Smooth muscle cell (in vitro differentiated cells): ENCODE measurements around the gene PDSS2. TPM values are rescaled to one million over a fixed set of nuclear protein-coding genes. Genes with fewer than 3 reads are reported as not detected.

Source experiments
- DNase-seq: peaks from one replicate; lab custom pipeline; 2025; ENCODE audit not compliant: unreplicated experiment; lab: John Stamatoyannopoulos, UW
- H2AFZ ChIP-seq: fragments of 200-600 bp; sonication (generic); 2 replicates; pipeline ENCODE4 v1.6.0; 2016; ENCODE audit warnings: antibody characterized with exemption, low read depth, mild to moderate bottlenecking
- H3F3A ChIP-seq: fragments of 200-600 bp; sonication (generic); 2 replicates; pipeline ENCODE4 v1.6.0; 2017; ENCODE audit warnings: antibody characterized with exemption, low read depth
- H3K27ac ChIP-seq: fragments of 200-600 bp; sonication (generic); 2 replicates; pipeline ENCODE4 v1.5.1; 2016; ENCODE audit warnings: low read depth, mild to moderate bottlenecking
- H3K27me3 ChIP-seq: fragments of 200-600 bp; sonication (generic); 2 replicates; pipeline ENCODE4 v1.6.1; 2016; ENCODE audit warnings: low read depth, mild to moderate bottlenecking
- H3K36me3 ChIP-seq: fragments of 200-600 bp; sonication (generic); 2 replicates; pipeline ENCODE4 v1.5.1; 2016; ENCODE audit warnings: low read depth
- H3K4me1 ChIP-seq: fragments of 200-600 bp; sonication (generic); 2 replicates; pipeline ENCODE4 v1.5.1; 2016; ENCODE audit warnings: low read depth
- H3K4me2 ChIP-seq: fragments of 200-600 bp; sonication (generic); 2 replicates; pipeline ENCODE4 v1.6.0; 2016; ENCODE audit warnings: mild to moderate bottlenecking
- H3K4me3 ChIP-seq: fragments of 200-600 bp; sonication (generic); 2 replicates; pipeline ENCODE4 v1.5.1; 2016; ENCODE audit warnings: mild to moderate bottlenecking
- H3K79me2 ChIP-seq: fragments of 200-600 bp; sonication (generic); 2 replicates; pipeline ENCODE4 v1.6.0; 2016; ENCODE audit warnings: low read depth, mild to moderate bottlenecking
- H3K9ac ChIP-seq: fragments of 200-600 bp; sonication (generic); 2 replicates; pipeline ENCODE4 v1.6.0; 2016; ENCODE audit warnings: low read depth
- H3K9me3 ChIP-seq: fragments of 200-600 bp; sonication (generic); replicated peaks from 2 replicates; pipeline ENCODE4 v1.5.1; 2016; ENCODE audit warnings: low read depth
- H4K20me1 ChIP-seq: fragments of 200-600 bp; sonication (generic); 2 replicates; pipeline ENCODE4 v1.6.0; 2016; ENCODE audit warnings: low read depth
- WGBS: methylation state at CpG from one replicate; pipeline ENCODE4 v1.1.7; 2016; ENCODE audit warnings: low lambda C conversion rate; 5-methylcytosine and 5-hydroxymethylcytosine counted together
- polyA plus RNA-seq: library from polyadenylated mRNA; unstranded; fragments of >200 nt; fragmentation: Nextera tagmentation; extraction: Ambion mirVana; gene quantifications from 2 replicates; pipeline ENCODE4 v1.2.1, GENCODE V29; 2016
- total RNA-seq: library from RNA; depleted of rRNA; stranded (reverse); fragments of >200 nt; gene quantifications from 2 replicates; pipeline ENCODE4 v1.2.3, GENCODE V29; 2014
- TF ChIP-seq, protein P1 (sequence below): fragments of 200-600 bp; sonication (generic); IDR thresholded peaks from 2 replicates; pipeline ENCODE4 v1.5.1; 2017; ENCODE audit warnings: borderline replicate concordance, mild to moderate bottlenecking, antibody characterized with exemption; ENCODE audit not compliant: insufficient read depth, poor library complexity, severe bottlenecking

PDSS2 gene
- total and polyA plus RNA-seq, 2 experiments from 2014 or later: 12.8 to 15.5 TPM

DNA sequence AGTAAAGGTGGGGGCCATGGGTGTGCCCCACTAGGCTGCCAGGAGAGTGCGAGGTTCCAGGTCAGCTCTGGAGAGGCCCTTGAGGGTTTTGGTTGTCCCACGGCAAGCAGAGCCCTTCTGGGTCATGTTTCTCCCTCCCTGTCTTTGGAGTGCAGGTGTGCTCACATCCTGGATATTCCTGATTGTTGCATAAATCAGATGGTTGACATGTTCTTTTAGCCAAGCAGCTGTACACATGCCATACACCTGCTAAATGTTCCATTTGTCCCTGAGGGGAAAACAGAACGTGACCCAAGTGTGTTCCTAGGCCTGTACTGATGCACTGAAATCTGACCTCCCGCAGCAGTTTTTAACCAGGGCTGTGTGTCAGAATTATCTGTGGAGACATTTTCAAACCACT lies 266.5 kb downstream of the PDSS2 start:
- no peaks in the 10 kb centered on the region for H3K27me3 ChIP-seq
- WGBS: 77% methylated on average over 4 of the region's 4 CpGs

DNA sequence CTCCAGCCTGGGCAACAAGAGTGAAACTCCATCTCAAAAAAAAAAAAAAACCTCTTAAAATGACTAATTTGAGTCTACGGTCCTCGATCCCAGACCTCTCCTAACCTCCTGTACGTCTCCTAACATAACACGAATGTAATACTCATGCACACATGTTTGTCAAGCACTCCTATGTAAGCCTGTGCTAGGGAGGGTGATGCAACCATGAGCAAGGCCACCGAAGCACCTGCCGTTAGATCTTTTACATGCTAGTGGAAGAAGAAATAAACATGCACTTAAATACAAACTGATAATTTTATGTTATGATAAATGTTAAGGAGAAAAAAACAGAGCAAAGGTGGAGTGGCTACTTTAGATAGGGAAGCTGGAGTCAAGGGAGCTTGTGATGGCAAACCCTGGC lies 271.7 kb downstream of the PDSS2 start:
- TF ChIP-seq, protein P1, sequence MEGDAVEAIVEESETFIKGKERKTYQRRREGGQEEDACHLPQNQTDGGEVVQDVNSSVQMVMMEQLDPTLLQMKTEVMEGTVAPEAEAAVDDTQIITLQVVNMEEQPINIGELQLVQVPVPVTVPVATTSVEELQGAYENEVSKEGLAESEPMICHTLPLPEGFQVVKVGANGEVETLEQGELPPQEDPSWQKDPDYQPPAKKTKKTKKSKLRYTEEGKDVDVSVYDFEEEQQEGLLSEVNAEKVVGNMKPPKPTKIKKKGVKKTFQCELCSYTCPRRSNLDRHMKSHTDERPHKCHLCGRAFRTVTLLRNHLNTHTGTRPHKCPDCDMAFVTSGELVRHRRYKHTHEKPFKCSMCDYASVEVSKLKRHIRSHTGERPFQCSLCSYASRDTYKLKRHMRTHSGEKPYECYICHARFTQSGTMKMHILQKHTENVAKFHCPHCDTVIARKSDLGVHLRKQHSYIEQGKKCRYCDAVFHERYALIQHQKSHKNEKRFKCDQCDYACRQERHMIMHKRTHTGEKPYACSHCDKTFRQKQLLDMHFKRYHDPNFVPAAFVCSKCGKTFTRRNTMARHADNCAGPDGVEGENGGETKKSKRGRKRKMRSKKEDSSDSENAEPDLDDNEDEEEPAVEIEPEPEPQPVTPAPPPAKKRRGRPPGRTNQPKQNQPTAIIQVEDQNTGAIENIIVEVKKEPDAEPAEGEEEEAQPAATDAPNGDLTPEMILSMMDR: no peak
- Histone ChIP-seq H3K27ac (no peak overlapping the region), H3K4me2 (no peak overlapping the region), H3K27me3 (no peaks in the 10 kb centered on the region), H3K79me2 (no peaks in the 10 kb centered on the region), H3K4me1 (no peaks in the 10 kb centered on the region), H3K9me3 (no peaks in the 10 kb centered on the region), H3K9ac (no peak overlapping the region), H3F3A (no peaks in the 10 kb centered on the region), H4K20me1 (no peaks in the 10 kb centered on the region), H3K4me3 (no peak overlapping the region), H2AFZ (no peak overlapping the region), H3K36me3 (no peaks in the 10 kb centered on the region)
- 86% methylated on average over 6 of the region's 6 CpGs for WGBS
- no peak for DNase-seq

More for the DNA sequence above, 266.5 kb downstream of the PDSS2 start:
- Histone ChIP-seq H3K79me2 (no peaks in the 10 kb centered on the region), H3F3A (no peaks in the 10 kb centered on the region), H3K4me3 (no peak overlapping the region), H3K4me1 (no peaks in the 10 kb centered on the region), H3K9me3 (no peaks in the 10 kb centered on the region), H3K9ac (no peak overlapping the region), H3K27ac (no peak overlapping the region), H2AFZ (no peak overlapping the region), H4K20me1 (no peaks in the 10 kb centered on the region), H3K4me2 (no peak overlapping the region), H3K36me3 (no peaks in the 10 kb centered on the region)
- no peak for DNase-seq
- TF ChIP-seq, protein P1: no peak

DNA sequence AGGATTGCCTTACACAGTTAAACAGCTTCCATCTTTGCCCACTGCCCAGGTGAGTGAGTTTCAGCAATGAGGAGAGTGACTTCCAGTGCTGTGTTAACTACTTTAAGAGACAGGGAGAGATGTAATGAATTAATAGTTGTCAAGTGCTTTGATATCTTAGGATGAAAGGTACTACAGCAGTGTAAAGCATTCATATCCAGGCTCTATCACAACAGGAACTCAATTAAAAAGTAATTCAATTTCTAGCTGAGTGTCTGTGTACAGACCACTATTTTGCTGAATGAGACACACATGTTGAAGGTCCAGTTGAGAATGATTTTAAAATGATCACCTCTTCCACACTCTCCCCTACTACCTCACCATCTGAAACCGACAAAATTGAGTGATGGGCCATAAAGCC lies 273.3 kb downstream of the PDSS2 start:
- Histone ChIP-seq H3K4me2 (no peak overlapping the region), H3K36me3 (no peaks in the 10 kb centered on the region), H3K9ac (no peak overlapping the region), H3F3A (no peaks in the 10 kb centered on the region), H4K20me1 (no peaks in the 10 kb centered on the region), H3K27ac (no peak overlapping the region), H3K9me3 (no peaks in the 10 kb centered on the region), H3K4me3 (no peak overlapping the region), H2AFZ (no peak overlapping the region), H3K27me3 (no peaks in the 10 kb centered on the region), H3K79me2 (no peaks in the 10 kb centered on the region), H3K4me1 (no peaks in the 10 kb centered on the region)
- TF ChIP-seq, protein P1: no peak
- 100% methylated on average over 1 of the region's 1 CpG for WGBS
- DNase-seq: no peak

DNA sequence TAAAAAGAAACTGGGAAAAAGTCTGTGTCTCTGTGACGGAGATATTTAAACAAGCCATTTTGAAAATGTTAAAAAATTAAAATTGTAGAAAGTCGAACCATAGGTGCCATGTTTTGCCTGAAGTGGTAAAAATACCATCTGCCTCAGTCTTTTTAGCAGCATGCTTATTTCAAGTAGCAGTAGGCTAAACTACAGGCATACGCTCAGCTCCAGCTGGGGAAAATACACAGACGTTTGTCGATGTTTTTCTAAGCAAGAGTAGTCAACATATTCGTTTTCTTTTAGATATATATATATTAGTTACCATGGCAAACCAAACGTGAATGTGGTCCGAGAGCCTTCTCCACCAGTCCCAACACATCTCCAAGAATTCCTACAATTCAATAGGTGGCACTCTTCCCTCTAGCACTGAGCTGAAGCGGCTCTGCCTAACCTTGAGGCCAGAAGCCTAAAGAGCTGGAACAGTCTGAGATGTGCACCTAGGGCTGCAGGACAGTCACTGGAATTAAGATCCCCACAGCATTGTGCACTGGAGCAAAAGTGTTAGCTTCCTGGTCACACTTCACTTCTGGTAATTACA lies 273.9 kb downstream of the PDSS2 start:
- 69% methylated on average over 9 of the region's 9 CpGs for WGBS
- Histone ChIP-seq H3K4me3 (no peak overlapping the region), H3K27ac (no peak overlapping the region), H3K36me3 (no peaks in the 10 kb centered on the region), H3K9me3 (no peaks in the 10 kb centered on the region), H3K9ac (no peak overlapping the region), H3K79me2 (no peaks in the 10 kb centered on the region), H2AFZ (no peak overlapping the region), H3F3A (no peaks in the 10 kb centered on the region), H4K20me1 (no peaks in the 10 kb centered on the region), H3K27me3 (no peaks in the 10 kb centered on the region), H3K4me1 (no peaks in the 10 kb centered on the region), H3K4me2 (no peak overlapping the region)
- DNase-seq: no peak
- TF ChIP-seq, protein P1: no peak
